Esophagus mucosa (tissue), 1 donor: Measurements from ENCODE around the gene RBMS3. TPM values are rescaled to one million over a fixed set of nuclear protein-coding genes. Genes with fewer than 3 reads are reported as not detected.
A peak's percentile ranks its signal among the peaks of the same experiment; 100 is the strongest.
"Not testable (repeated sequence)": the region's sequence is repeated elsewhere in the genome, so short reads cannot be mapped to it uniquely, and the experiment has no call there.

Experiments used
- ATAC-seq: fragments of 200-7000 bp; cut with Tn5 transposase; one replicate; pipeline ENCODE4 v1.9.1; 2020
- total RNA-seq: library from RNA; stranded (reverse); gene quantifications from one replicate; pipeline ENCODE4 v1.2.4, GENCODE V29; 2023
- donor health status: DM: yes; HTN: yes; CAD: no.

RBMS3 gene
- total RNA-seq, 1 donor from 2014 or later: 3.4 TPM

- ATAC-seq: no peak
Measured at GRCh38 chr3:29972320-29972993, 691.6 kb downstream of the RBMS3 start.

- ATAC-seq: no peak
Measured at GRCh38 chr3:29973763-29974162, 692.9 kb downstream of the RBMS3 start.

- ATAC-seq: no peak
Measured at GRCh38 chr3:29976871-29977270, 696.0 kb downstream of the RBMS3 start.

- no peak for ATAC-seq
Measured at GRCh38 chr3:29977360-29977759, 696.5 kb downstream of the RBMS3 start.

GRCh38 chr3:29978036-29978435 is 697.2 kb downstream of the RBMS3 start:
- peak; percentile 100 for ATAC-seq

GRCh38 chr3:29991198-29991597 is 710.3 kb downstream of the RBMS3 start:
- ATAC-seq: no peak

GRCh38 chr3:30002797-30003196 is 721.9 kb downstream of the RBMS3 start:
- no peak for ATAC-seq

- ATAC-seq: no peak
Measured at GRCh38 chr3:30003741-30004140, 722.9 kb downstream of the RBMS3 start.

- ATAC-seq: no peak
Measured at GRCh38 chr3:30004481-30004880, 723.6 kb downstream of the RBMS3 start.

GRCh38 chr3:30006111-30006510 is 725.2 kb downstream of the RBMS3 start:
- no peak for ATAC-seq

- no peak for ATAC-seq
Measured at GRCh38 chr3:30007668-30008067, 726.8 kb downstream of the RBMS3 start.

GRCh38 chr3:30011237-30011803 is 730.4 kb downstream of the RBMS3 start:
- ATAC-seq: no peak

GRCh38 chr3:30012941-30013543 is 732.2 kb downstream of the RBMS3 start:
- ATAC-seq: peak; percentile 61

- no peak for ATAC-seq
Measured at GRCh38 chr3:30017901-30018300, 737.0 kb downstream of the RBMS3 start.

GRCh38 chr3:30020380-30020779 is 739.5 kb downstream of the RBMS3 start:
- ATAC-seq: no peak

- no peak for ATAC-seq
Measured at GRCh38 chr3:30024466-30024865, 743.6 kb downstream of the RBMS3 start.

GRCh38 chr3:30026851-30027250 is 746.0 kb downstream of the RBMS3 start:
- no peak for ATAC-seq

- ATAC-seq: no peak
Measured at GRCh38 chr3:30034246-30034991, 753.5 kb downstream of the RBMS3 start.

GRCh38 chr3:30035935-30036567 is 755.2 kb downstream of the RBMS3 start:
- ATAC-seq: no peak

GRCh38 chr3:30040126-30040525 is 759.3 kb downstream of the RBMS3 start:
- ATAC-seq: no peak

- not testable (repeated sequence) for ATAC-seq
Measured at GRCh38 chr3:30041481-30041880, 760.6 kb downstream of the RBMS3 start.

- ATAC-seq: no peak
Measured at GRCh38 chr3:30042274-30042859, 761.5 kb downstream of the RBMS3 start.
